Thyroid gland (tissue), 4 donors: Measurements from ENCODE around the gene RBPMS2.

Source experiments
- POLR2A ChIP-seq, 2 donors: fragments of 450-650 bp; IDR thresholded peaks; one replicate each; pipeline ENCODE4 v1.6.1; 2017; ENCODE audit warnings: antibody characterized with exemption in 2 of 2, mild to moderate bottlenecking in 2 of 2, moderate library complexity in 1 of 2
- TF ChIP-seq, protein P1 (sequence below), 6 experiments: fragments of 200-600 bp in 3 of 6; fragments of 450-650 bp in 3 of 6; sonication (generic) in 3 of 6; IDR thresholded peaks; one replicate each; pipeline ENCODE4 v1.5.1; 2016 to 2019; ENCODE audit warnings: antibody characterized with exemption in 6 of 6, mild to moderate bottlenecking in 2 of 6, inconsistent platforms in 1 of 6, moderate library complexity in 1 of 6

DNA sequence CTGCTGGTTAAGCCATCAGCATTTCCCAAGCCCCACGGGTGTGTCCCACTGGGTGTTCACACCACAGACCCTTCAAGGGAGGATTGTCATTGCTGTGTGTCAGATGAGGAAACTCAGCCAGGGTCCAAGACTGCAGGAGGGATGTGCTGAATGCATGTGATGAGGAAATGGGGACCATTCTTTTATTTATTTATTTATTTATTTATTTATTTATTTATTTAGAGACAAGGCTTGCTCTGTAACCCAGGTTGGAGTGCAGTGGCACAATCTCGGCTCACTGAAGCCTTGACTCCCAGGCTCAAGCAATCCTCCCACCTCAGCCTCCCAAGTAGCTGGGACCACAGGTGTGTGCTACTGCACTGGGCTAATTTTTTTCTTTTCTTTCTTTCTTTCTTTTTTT is 29.2 kb upstream of the RBPMS2 start:
- TF ChIP-seq, protein P1, sequence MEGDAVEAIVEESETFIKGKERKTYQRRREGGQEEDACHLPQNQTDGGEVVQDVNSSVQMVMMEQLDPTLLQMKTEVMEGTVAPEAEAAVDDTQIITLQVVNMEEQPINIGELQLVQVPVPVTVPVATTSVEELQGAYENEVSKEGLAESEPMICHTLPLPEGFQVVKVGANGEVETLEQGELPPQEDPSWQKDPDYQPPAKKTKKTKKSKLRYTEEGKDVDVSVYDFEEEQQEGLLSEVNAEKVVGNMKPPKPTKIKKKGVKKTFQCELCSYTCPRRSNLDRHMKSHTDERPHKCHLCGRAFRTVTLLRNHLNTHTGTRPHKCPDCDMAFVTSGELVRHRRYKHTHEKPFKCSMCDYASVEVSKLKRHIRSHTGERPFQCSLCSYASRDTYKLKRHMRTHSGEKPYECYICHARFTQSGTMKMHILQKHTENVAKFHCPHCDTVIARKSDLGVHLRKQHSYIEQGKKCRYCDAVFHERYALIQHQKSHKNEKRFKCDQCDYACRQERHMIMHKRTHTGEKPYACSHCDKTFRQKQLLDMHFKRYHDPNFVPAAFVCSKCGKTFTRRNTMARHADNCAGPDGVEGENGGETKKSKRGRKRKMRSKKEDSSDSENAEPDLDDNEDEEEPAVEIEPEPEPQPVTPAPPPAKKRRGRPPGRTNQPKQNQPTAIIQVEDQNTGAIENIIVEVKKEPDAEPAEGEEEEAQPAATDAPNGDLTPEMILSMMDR (IDR thresholded peaks at IDR 0.05) = no peak
- TF ChIP-seq POLR2A (IDR thresholded peaks at IDR 0.05) = no peak
